Measurements from ENCODE around the gene ZNF573.

The ZNF573 gene

DNA sequence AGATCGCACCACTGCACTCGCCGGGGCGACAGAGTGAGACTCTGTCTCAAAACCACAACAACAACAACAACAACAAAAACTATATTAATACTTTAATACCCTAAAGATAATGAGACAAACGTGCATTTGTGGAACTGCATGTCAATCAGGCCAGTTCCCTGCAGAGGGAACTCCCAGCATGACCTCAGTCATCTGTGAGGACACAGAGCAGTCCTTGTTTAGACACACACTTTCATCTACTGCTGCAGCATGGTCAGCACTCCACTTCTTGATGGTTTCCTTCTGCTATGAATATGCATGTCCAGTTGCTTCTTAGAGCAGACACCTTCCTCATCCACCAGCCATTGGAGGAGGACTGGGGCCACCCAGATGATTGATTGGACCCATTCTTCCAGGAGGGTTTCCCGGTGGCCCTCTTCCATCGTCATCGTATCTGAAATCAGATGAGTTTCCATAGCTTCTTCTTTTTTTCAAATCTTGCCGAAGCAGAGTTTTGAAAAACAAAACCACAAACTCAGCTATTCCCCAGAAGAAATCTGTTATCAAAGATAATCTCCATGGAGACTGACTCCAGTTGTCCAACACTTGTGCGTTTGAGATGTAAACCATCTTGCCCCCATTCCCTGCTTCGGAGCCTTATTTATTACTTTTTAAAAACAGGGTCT is 86.3 kb downstream of the ZNF573 start:
- DNase-seq = no peak

DNA sequence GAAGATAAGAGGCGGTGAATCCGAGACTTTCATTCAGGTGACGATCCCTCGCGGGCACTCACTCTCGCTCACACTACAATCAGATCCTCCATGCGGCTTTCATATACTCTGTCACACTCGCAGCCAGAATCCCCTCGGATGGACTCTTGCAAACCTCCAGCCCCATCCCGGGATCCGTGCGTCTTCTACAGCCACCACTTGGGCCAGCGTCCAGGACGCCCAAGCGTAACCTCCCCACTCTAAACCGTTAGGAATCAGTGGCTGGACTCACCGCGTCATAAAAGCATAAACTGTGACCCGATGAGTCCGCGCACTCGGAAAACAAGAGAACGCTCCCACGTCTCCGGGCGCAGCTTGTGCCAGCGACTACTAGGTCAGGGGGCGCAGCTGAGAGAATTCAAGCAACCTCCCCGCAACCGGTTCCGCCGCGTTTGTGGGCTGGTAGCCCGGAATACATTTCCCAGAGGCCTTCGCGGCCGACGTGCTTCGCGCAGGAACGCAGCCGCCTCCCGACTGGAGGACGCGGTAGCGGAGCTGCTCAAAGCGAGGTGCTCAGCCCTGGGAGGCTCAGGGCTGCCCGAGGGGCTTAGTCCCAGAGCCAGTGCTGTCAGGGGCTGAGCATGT is 87.4 kb downstream of the ZNF573 start:
- DNase-seq = peak; percentile 78 to 83

All from activated CD4-positive, alpha-beta T cell treated with anti-CD3 and anti-CD28 coated beads, Interleukin-2, amount 50 U/mL, for 48 hours (primary cell).